Subcutaneous adipose tissue (tissue), 4 donors: ENCODE results near the gene CCAR1. TPM values are rescaled to one million over a fixed set of nuclear protein-coding genes. Genes with fewer than 3 reads are reported as not detected.

Experiments
- CTCF ChIP-seq: fragments of 450-650 bp; IDR thresholded peaks from one replicate; pipeline ENCODE4 v1.5.1; 2016; ENCODE audit warnings: low read depth, mild to moderate bottlenecking, control low read depth, antibody characterized with exemption, moderate library complexity
- small RNA-seq: library from RNA; depleted of rRNA; stranded (forward); fragments of <200 nt; gene quantifications from one replicate; pipeline ENCODE3, GENCODE V24; 2016
- total RNA-seq, 4 donors: library from RNA; depleted of rRNA; stranded (reverse); fragments of >200 nt; gene quantifications; one replicate each; pipeline ENCODE4 v1.1.0, GENCODE V29; 2016

CCAR1 gene
- total RNA-seq, 4 donors from 2014 or later, result 51.1 to 102 (median 53.8) TPM

DNA sequence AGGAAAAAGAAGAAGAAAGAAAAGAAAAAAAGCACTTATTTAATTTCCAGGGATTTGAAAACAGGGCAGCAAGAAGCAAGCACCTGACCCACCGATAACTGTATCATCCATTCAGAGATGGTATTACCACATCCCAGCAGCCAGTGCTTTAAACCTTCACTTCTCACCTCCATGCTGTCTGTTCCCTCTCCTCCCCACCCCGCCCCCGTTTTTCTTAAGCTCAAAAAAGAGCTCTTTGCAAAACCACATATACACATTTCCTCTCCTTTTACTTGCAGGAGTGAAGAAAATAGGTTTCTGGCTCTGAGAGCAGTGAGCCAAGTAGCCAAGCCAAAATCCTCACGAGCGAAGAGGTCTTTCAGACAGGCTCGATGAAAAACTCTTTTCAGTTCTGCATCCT is 108.5 kb downstream of the CCAR1 start:
- no peak for TF ChIP-seq CTCF

GRCh38 chr10:68829952-68830351 is 108.9 kb downstream of the CCAR1 start:
- TF ChIP-seq CTCF, result no peak

GRCh38 chr10:68831961-68832455 is 111.0 kb downstream of the CCAR1 start:
- TF ChIP-seq CTCF, result no peak

DNA sequence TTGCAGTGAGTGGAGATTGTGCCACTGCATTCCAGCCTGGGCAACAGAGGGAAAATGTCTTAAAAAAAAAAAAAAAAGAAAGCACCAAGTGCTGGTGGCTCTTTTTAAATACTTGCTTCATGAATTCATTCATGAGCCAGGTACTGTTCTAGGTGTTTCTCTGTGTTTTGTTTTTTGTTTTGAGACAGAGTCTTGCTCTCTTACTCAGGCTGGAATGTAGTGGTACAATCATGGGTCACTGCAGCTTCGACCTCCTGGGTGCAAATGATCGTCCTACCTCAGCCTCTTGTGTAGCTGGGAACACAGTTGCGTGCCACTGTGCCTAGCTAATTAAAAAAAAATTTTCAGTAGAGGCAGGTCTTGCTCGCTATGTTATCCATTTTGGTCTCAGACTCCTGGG is 111.6 kb downstream of the CCAR1 start:
- no peak for TF ChIP-seq CTCF

DNA sequence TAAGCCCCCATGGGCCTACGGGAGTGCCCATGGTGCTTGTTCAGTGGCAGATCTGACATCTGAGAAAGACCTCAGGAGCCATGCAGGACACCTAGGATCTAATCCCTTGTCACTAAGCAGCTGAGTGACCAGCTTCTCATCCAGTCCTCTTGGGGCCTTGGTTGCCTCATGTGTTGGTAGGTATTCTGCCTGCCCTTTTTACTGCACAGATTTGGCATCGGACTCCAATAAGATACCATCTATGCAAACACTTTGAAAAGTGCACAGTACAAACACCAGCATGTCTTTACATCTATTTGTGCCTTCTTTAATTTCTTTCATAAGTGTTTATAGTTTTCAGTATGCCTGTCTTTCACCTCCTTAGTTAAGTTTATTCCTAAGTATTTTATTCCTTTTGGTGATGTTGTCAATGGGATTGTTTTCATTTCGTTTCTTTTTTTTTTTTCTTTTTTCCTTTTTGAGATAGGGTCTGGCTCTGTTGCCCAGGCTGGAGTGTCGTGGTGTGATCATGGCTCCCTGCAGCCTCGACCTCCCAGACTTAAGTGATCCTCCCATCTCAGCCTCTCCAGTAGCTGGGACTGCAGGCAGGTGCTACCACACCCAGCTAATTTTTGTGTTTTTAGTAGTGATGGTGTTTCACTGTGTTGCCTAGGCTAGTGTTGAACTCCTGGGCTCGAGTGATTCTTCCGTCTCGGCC is 116.7 kb downstream of the CCAR1 start:
- no peak for TF ChIP-seq CTCF

Small RNA genes within 50 kb of the gene (small RNA-seq; reads per million reads assigned to genes)
- gene MIR1254-1 (not detected), gene RF00019 (0.49 reads per million)

Other genes with a start within 250 kb of the CCAR1 start
- 1 to 10 TPM; 2.3 to 6.8 (median 3.9) TPM for gene DNA2, start 249.3 kb upstream of the CCAR1 start, total RNA-seq
- 10 to 100 TPM; 22.4 to 71.6 (median 40.3) TPM for gene SLC25A16, start 193.7 kb upstream of the CCAR1 start, total RNA-seq
- gene TET1, start 160.9 kb upstream of the CCAR1 start, total RNA-seq, result 10 to 100 TPM in 3 of 4 donors, 1 to 10 TPM in 1; 8.5 to 16.4 (median 10.4) TPM
- gene STOX1, start 106.3 kb downstream of the CCAR1 start, total RNA-seq, result 10 to 100 TPM in 2 of 4 donors, 1 to 10 TPM in 2; 2.9 to 32.2 (median 14.2) TPM
- 10 to 100 TPM; 35.2 to 43.5 (median 42.4) TPM for gene DDX50, start 180.1 kb downstream of the CCAR1 start, total RNA-seq
- 100 to 1,000 TPM in 1 of 4 donors, 10 to 100 TPM in 3; 31.1 to 110 (median 45.1) TPM for gene DDX21, start 234.9 kb downstream of the CCAR1 start, total RNA-seq